IMR-90 (cell line): ENCODE data around the gene ZBTB26. TPM values are rescaled to one million over a fixed set of nuclear protein-coding genes. Genes with fewer than 3 reads are reported as not detected.

Experiments used
- ATAC-seq: fragments of 200-7000 bp; cut with Tn5 transposase; 2 replicates; pipeline ENCODE4 v1.9.1; 2020; ENCODE audit warnings: low read depth, mild to moderate bottlenecking, moderate library complexity
- BruUV-seq: library from RNA; stranded (reverse); fragments of 400-500 nt; replicated peaks from 2 replicates; lab custom pipeline; 2021; lab: Mats Ljungman, UMichigan
- CTCF ChIA-PET: fragments of 300-600 bp; formaldehyde crosslinking; extraction: SDS; loops from one replicate; lab custom pipeline; 2021; ENCODE audit warnings: antibody characterized with exemption; lab: Yijun Ruan, JAX
- POLR2A ChIA-PET: fragments of 300-600 bp; sonication (Branson Sonifier 250); formaldehyde crosslinking; loops from one replicate; lab custom pipeline; 2022; ENCODE audit warnings: antibody characterized with exemption; ENCODE audit not compliant: unreplicated experiment; lab: Charles Lee
- DNase-seq: peaks from one replicate; pipeline ENCODE4 v3.0.0; 2013
- H2AFZ ChIP-seq: replicated peaks from 2 replicates; pipeline ENCODE3; 2013; ENCODE audit warnings: low read length, mild to moderate bottlenecking; ENCODE audit not compliant: poor library complexity
- H2AK5ac ChIP-seq: 2 replicates; pipeline ENCODE4 v1.6.1; 2013; ENCODE audit warnings: low read depth, low read length, inconsistent platforms
- H2AK9ac ChIP-seq: replicated peaks from 2 replicates; pipeline ENCODE3; 2013; ENCODE audit warnings: mild to moderate bottlenecking, low read depth, low read length, moderate library complexity; ENCODE audit not compliant: poor library complexity
- H2BK120ac ChIP-seq: 2 replicates; pipeline ENCODE4 v1.6.1; 2013; ENCODE audit warnings: low read depth, low read length, inconsistent platforms
- H2BK15ac ChIP-seq: 3 replicates; pipeline ENCODE4 v1.6.1; 2013; ENCODE audit warnings: low read depth, low read length, inconsistent platforms
- H2BK20ac ChIP-seq: 2 replicates; pipeline ENCODE4 v1.6.1; 2013; ENCODE audit warnings: low read depth, mild to moderate bottlenecking, inconsistent platforms, low read length, moderate library complexity
- H2BK5ac ChIP-seq: 2 replicates; pipeline ENCODE4 v1.6.1; 2013; ENCODE audit warnings: mild to moderate bottlenecking, low read depth, low read length, inconsistent platforms; ENCODE audit not compliant: poor library complexity, severe bottlenecking
- H3K14ac ChIP-seq: replicated peaks from 2 replicates; pipeline ENCODE4 v1.6.1; 2013; ENCODE audit warnings: low read depth, low read length, inconsistent platforms
- H3K18ac ChIP-seq: 2 replicates; pipeline ENCODE4 v1.6.1; 2013; ENCODE audit warnings: low read depth, low read length, control low read depth
- H3K23ac ChIP-seq: 2 replicates; pipeline ENCODE4 v1.6.1; 2013; ENCODE audit warnings: low read depth, low read length, inconsistent platforms
- H3K27ac ChIP-seq: 2 replicates; pipeline ENCODE4 v1.5.1; 2013; ENCODE audit warnings: mild to moderate bottlenecking, control low read depth, low read length; ENCODE audit not compliant: insufficient read depth
- H3K27me3 ChIP-seq: 2 replicates; pipeline ENCODE4 v1.6.1; 2013; ENCODE audit warnings: low read length; ENCODE audit not compliant: control insufficient read depth, insufficient read depth
- H3K36me3 ChIP-seq: 2 replicates; pipeline ENCODE4 v1.6.1; 2013; ENCODE audit warnings: low read length, mixed read lengths; ENCODE audit not compliant: control insufficient read depth, insufficient read depth
- H3K4ac ChIP-seq: 2 replicates; pipeline ENCODE4 v1.6.1; 2013; ENCODE audit warnings: low read depth, low read length, inconsistent platforms
- H3K4me1 ChIP-seq: 2 replicates; pipeline ENCODE4 v1.6.1; 2013; ENCODE audit warnings: low read length, mixed read lengths; ENCODE audit not compliant: control insufficient read depth, insufficient read depth
- H3K4me2 ChIP-seq: 2 replicates; pipeline ENCODE4 v1.6.1; 2013; ENCODE audit warnings: low read depth, mild to moderate bottlenecking, control low read depth, low read length, moderate library complexity
- H3K4me3 ChIP-seq: 2 replicates; pipeline ENCODE4 v1.5.1; 2013; ENCODE audit warnings: low read depth, mild to moderate bottlenecking, control low read depth, low read length, moderate library complexity; ENCODE audit not compliant: insufficient read depth
- H3K56ac ChIP-seq: 2 replicates; pipeline ENCODE4 v1.6.1; 2013; ENCODE audit warnings: low read length, inconsistent platforms; ENCODE audit not compliant: insufficient read depth; ENCODE audit errors: extremely low read depth
- H3K79me1 ChIP-seq, 2 experiments: 2 replicates each; pipeline ENCODE4 v1.6.1; 2013; ENCODE audit warnings: low read length in 2 of 2, inconsistent platforms in 1 of 2, low read depth in 1 of 2
- H3K9ac ChIP-seq: 2 replicates; pipeline ENCODE4 v1.6.1; 2013; ENCODE audit warnings: low read depth, low read length, control low read depth
- H3K9me1 ChIP-seq: 2 replicates; pipeline ENCODE4 v1.6.1; 2013; ENCODE audit warnings: low read length, inconsistent platforms; ENCODE audit not compliant: insufficient read depth
- H3K9me3 ChIP-seq: 2 replicates; pipeline ENCODE4 v1.6.1; 2013; ENCODE audit warnings: low read length; ENCODE audit not compliant: control insufficient read depth, insufficient read depth
- H4K20me1 ChIP-seq: 2 replicates; pipeline ENCODE4 v1.6.1; 2013; ENCODE audit warnings: low read length, inconsistent platforms; ENCODE audit not compliant: insufficient read depth
- H4K5ac ChIP-seq: 2 replicates; pipeline ENCODE4 v1.6.1; 2013; ENCODE audit warnings: mild to moderate bottlenecking, low read depth, low read length, control low read depth
- H4K8ac ChIP-seq, 2 experiments: 2 replicates each; pipeline ENCODE4 v1.6.1; 2013; ENCODE audit warnings: low read depth in 2 of 2, low read length in 2 of 2, control low read depth in 1 of 2, inconsistent platforms in 1 of 2
- H4K91ac ChIP-seq: 2 replicates; pipeline ENCODE4 v1.6.1; 2013; ENCODE audit warnings: low read depth, low read length, inconsistent platforms; ENCODE audit not compliant: insufficient read depth
- BHLHE40 ChIP-seq: fragments of 150-350 bp; IDR thresholded peaks from 2 replicates; pipeline ENCODE4 v1.6.1; 2016; ENCODE audit warnings: mild to moderate bottlenecking, low read depth, low read length
- CEBPB ChIP-seq: IDR thresholded peaks from 2 replicates; pipeline ENCODE4 v1.6.1; 2012; ENCODE audit warnings: low read depth, low read length, improper control_type of control experiment
- CHD1 ChIP-seq: IDR thresholded peaks from 2 replicates; pipeline ENCODE4 v1.6.1; 2012; ENCODE audit warnings: low read depth, low read length, improper control_type of control experiment
- CTCF ChIP-seq: conservative IDR thresholded peaks from 2 replicates; pipeline ENCODE4 v1.5.1; 2012; ENCODE audit warnings: mild to moderate bottlenecking, low read depth, low read length, improper control_type of control experiment
- ELK1 ChIP-seq: fragments of 150-350 bp; IDR thresholded peaks from 2 replicates; pipeline ENCODE4 v1.6.1; 2016; ENCODE audit warnings: low read depth, mild to moderate bottlenecking, low read length, moderate library complexity, borderline replicate concordance
- FOS ChIP-seq: fragments of 150-350 bp; IDR thresholded peaks from 2 replicates; pipeline ENCODE4 v1.6.1; 2016; ENCODE audit warnings: low read depth, low read length
- MAFK ChIP-seq: IDR thresholded peaks from 2 replicates; pipeline ENCODE4 v1.6.1; 2012; ENCODE audit warnings: low read depth, low read length, improper control_type of control experiment
- MAZ ChIP-seq: IDR thresholded peaks from 2 replicates; pipeline ENCODE4 v1.6.1; 2012; ENCODE audit warnings: low read depth, mild to moderate bottlenecking, low read length, improper control_type of control experiment, moderate library complexity, borderline replicate concordance
- MXI1 ChIP-seq: IDR thresholded peaks from 2 replicates; pipeline ENCODE4 v1.6.1; 2012; ENCODE audit warnings: low read depth, mild to moderate bottlenecking, low read length, moderate library complexity, borderline replicate concordance
- NFE2L2 ChIP-seq: fragments of 150-350 bp; IDR thresholded peaks from 2 replicates; pipeline ENCODE4 v1.6.1; 2016; ENCODE audit warnings: low read depth, mild to moderate bottlenecking, low read length
- POLR2A ChIP-seq: IDR thresholded peaks from 2 replicates; pipeline ENCODE4 v1.6.1; 2012; ENCODE audit warnings: mild to moderate bottlenecking, low read depth, low read length
- RAD21 ChIP-seq: IDR thresholded peaks from 2 replicates; pipeline ENCODE4 v1.6.1; 2012; ENCODE audit warnings: low read length, improper control_type of control experiment
- RCOR1 ChIP-seq: IDR thresholded peaks from 2 replicates; pipeline ENCODE4 v1.6.1; 2012; ENCODE audit warnings: mild to moderate bottlenecking, low read length, improper control_type of control experiment; ENCODE audit not compliant: insufficient replicate concordance
- RFX5 ChIP-seq: IDR thresholded peaks from 2 replicates; pipeline ENCODE4 v1.8.0; 2012; ENCODE audit warnings: low read depth, mild to moderate bottlenecking, low read length, moderate library complexity
- SMC3 ChIP-seq: fragments of 150-350 bp; IDR thresholded peaks from 2 replicates; pipeline ENCODE4 v1.6.1; 2016; ENCODE audit warnings: low read depth, mild to moderate bottlenecking, antibody characterized with exemption, low read length, moderate library complexity
- USF2 ChIP-seq: fragments of 150-350 bp; IDR thresholded peaks from 2 replicates; pipeline ENCODE4 v1.6.1; 2017; ENCODE audit warnings: mild to moderate bottlenecking, antibody characterized with exemption, low read length, low read depth
- WGBS, 2 experiments: methylation state at CpG; one replicate each; pipeline versions ENCODE4 v1.1.5 to v1.1.7; 2013; ENCODE audit warnings: missing lambda C conversion rate in 2 of 2; ENCODE audit not compliant: insufficient read length in 1 of 2; ENCODE audit errors: extremely low coverage in 2 of 2; 5-methylcytosine and 5-hydroxymethylcytosine counted together
- dilution Hi-C: fragments of 300-500 bp; cut with HindIII; formaldehyde crosslinking; loops from one replicate; pipeline ENCODE4 v1.14.3; 2018; ENCODE audit warnings: low sequenced_read_pairs; ENCODE audit not compliant: unreplicated experiment
- in situ Hi-C: fragments of 300-500 bp; cut with MboI; formaldehyde crosslinking; loops from 3 replicates; pipeline ENCODE4 v1.14.3; 2019; ENCODE audit warnings: low sequenced_read_pairs, inconsistent platforms, mixed read lengths
- intact Hi-C: fragments of 100-400 bp; cut with micrococcal nuclease; formaldehyde crosslinking; loops from 2 replicates; pipeline ENCODE4 v1.10.0; 2022
- polyA plus RNA-seq, 3 experiments: library from polyadenylated mRNA; depleted of rRNA; stranded (reverse); fragments of >200 nt; gene quantifications; 2 replicates each; pipeline ENCODE4 v1.2.3, GENCODE V29; 2012; ENCODE audit warnings: low replicate concordance in 1 of 3
- total RNA-seq: library from RNA; depleted of rRNA; stranded (reverse); fragments of >200 nt; gene quantifications from 2 replicates; pipeline ENCODE4 v1.2.3, GENCODE V29; 2012

ZBTB26 gene
- total and polyA plus RNA-seq, 2 of the 4 experiments (the other 2 are of a cell fraction): 3.1 to 6.1 TPM

GRCh38 chr9:122975196-122975595, 43.9 kb upstream of the ZBTB26 start:
- Histone ChIP-seq H4K20me1 (no peaks in the 10 kb centered on the region; the same call in 1 of the 2 replicates), H3K27ac (no peak overlapping the region), H2BK120ac (no peak overlapping the region), H3K36me3 (peaks cover 9% of the 10 kb centered on the region), H3K56ac (no peak overlapping the region), H3K18ac (no peak overlapping the region), H3K4me2 (no peak overlapping the region), H3K9me1 (peaks cover 2% of the 10 kb centered on the region), H3K14ac (no peak overlapping the region), H3K4ac (no peak overlapping the region), H4K8ac (no peak overlapping the region), H3K4me3 (no peak overlapping the region), H2AK9ac (no peak overlapping the region), H3K27me3 (no peaks in the 10 kb centered on the region), H2BK5ac (no peak overlapping the region), H2BK15ac (no peak overlapping the region), H2BK20ac (no peak overlapping the region), H3K23ac (no peak overlapping the region), H3K9ac (no peak overlapping the region), H3K79me1 (peaks cover 28 to 44% of the 10 kb centered on the region in 2 experiments), H2AFZ (no peak overlapping the region), H2AK5ac (no peak overlapping the region), H4K91ac (no peak overlapping the region), H3K9me3 (no peaks in the 10 kb centered on the region), H3K4me1 (no peaks in the 10 kb centered on the region; the same call in 1 of the 2 replicates), H4K5ac (no peak overlapping the region)
- no peak for ATAC-seq
- CTCF ChIA-PET: no interaction called here
- no peak for DNase-seq
- intact Hi-C loops: no loop called here
- in situ Hi-C loops: no loop called here
- POLR2A ChIA-PET: interaction anchor here (0.6 kb wide), 1 partner anchor 1591 kb away, joined by 3 read pairs; no protein-coding TSS in a partner anchor
- TF ChIP-seq MXI1: no peak
- TF ChIP-seq CTCF: no peak
- TF ChIP-seq NFE2L2: no peak
- no peak for TF ChIP-seq RAD21
- no peak for TF ChIP-seq POLR2A
- no peak for TF ChIP-seq SMC3
- TF ChIP-seq ELK1: no peak
- no peak for TF ChIP-seq MAZ
- no peak for TF ChIP-seq FOS
- no peak for TF ChIP-seq MAFK
- no peak for TF ChIP-seq RCOR1
- TF ChIP-seq RFX5: no peak
- TF ChIP-seq USF2: no peak
- TF ChIP-seq CEBPB: no peak
- TF ChIP-seq CHD1: no peak
- TF ChIP-seq BHLHE40: no peak
- WGBS, 2 experiments: no CpG with 5 or more reads among the region's 2 CpGs
- no TSS peak for BruUV-seq
- dilution Hi-C loops: loop anchor here (25.0 kb wide), 1 partner anchor 88 kb away; no protein-coding TSS in a partner anchor
